HG03432 (cell line): ENCODE data around the gene ABHD8.

Experiments
- ATAC-seq: cut with Tn5 transposase; IDR thresholded peaks from one replicate; pipeline ENCODE4 v1.9.1; 2021; ENCODE audit warnings: mild to moderate bottlenecking, moderate library complexity; ENCODE audit not compliant: unreplicated experiment

The ABHD8 gene, protein sequence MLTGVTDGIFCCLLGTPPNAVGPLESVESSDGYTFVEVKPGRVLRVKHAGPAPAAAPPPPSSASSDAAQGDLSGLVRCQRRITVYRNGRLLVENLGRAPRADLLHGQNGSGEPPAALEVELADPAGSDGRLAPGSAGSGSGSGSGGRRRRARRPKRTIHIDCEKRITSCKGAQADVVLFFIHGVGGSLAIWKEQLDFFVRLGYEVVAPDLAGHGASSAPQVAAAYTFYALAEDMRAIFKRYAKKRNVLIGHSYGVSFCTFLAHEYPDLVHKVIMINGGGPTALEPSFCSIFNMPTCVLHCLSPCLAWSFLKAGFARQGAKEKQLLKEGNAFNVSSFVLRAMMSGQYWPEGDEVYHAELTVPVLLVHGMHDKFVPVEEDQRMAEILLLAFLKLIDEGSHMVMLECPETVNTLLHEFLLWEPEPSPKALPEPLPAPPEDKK

DNA sequence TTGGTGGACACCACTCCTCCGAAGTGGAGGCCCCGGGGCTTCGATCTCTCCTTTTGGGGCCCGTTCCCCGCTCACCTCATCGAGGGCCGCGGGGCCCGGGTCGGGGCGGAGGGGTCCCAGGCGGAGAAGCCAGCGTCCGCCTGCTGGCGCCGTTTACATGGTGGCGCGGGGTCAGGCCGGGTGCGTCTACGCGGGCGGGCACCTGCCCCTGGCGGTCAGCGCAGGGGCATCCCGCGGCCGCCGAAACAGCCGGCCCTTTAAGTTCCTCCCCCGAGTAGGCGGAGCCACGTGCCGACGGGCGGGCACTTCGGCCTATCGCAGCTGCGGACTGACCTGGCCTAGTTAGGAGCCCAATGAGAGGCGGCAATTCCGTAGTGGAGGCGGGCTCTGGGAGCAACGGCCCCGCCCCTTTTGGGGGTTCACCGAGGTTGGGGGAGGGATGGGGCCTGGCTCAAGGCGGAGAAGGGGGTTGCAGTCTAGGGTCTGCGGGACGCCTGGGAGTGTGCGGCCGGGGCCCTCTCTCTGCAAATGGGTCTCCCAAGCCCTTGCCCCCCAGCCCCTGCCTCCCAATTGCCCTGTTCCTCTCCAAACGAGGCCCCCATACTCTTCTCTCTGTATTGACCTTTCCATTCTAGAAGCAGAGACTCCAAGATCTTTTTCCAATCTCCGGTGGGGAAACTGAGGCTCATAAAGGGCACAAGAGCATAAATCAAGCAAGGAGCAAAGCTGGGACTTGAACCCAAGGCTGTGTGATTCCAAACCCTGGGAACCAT, at the start of gene ABHD8:
Gene ABHD8, minus strand, starts transcription at position 259 of the 773 bp plus-strand sequence. CDS start 1,809 bp downstream, outside the sequence.
- peak; percentile 58 for ATAC-seq

DNA sequence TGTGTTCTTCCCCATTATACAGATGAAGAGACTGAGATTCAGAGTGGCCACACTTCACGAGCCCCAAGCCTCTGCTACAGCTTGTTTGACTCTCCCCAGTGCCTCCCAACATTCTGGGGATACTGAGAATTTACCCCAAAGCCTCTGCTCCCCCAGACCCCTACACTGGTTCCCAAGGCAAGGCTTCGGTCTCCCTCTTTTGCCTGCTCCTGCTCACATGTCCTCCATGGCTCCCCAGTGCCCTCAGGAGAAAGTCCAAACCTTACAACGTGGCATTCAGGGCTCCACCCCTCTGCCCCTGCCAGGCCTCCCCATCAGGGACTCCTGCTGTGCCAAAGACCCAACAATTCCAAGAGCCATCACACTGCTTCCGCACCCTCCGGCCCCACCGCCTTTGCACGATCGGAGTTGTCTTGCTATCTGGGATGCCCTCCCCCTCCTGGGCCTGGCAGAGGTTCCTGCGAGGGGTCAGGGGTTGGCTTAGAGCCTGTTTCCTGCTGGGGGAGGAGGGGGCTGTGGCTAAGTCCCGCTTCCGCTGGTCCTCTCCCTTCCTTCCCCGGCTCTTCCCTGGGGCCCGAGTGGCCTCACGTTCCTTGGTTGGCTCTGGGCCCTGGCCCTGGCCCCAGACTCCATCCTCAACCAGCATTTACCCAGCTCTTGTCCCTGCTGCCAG, 49.5 kb upstream of the ABHD8 start:
- no peak for ATAC-seq

DNA sequence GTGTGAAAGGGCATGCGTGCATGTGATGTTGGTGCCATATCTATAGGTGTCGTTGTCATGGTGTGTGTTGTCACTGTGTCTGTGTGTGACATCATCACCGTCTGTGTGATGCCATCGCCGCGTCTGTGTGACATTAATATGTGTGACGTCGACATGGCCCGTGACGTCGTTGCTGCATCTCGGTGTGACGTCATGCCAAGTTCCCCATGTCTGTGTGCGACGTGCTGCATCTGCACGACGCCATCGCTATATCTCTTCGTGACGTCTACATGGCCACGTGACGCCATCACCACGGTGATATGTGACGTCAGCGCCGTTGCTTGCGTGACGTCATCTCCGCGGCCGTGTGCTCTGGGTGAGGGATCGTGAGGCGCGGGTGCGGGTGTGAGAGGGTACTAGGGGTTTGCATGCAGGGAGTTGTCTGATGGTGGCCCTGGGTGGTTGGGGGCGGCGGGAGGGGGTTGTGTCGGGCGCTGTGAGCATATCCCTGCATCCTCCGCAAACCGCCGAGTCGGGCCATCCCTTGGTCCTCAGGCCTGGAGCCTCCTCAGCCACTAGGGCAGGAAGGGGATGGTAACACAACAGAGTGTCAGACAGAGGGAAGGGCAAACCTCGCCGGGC, 48.7 kb upstream of the ABHD8 start:
- no peak for ATAC-seq

- no peak for ATAC-seq
Measured at GRCh38 chr19:17348700-17349099, 45.5 kb upstream of the ABHD8 start.

DNA sequence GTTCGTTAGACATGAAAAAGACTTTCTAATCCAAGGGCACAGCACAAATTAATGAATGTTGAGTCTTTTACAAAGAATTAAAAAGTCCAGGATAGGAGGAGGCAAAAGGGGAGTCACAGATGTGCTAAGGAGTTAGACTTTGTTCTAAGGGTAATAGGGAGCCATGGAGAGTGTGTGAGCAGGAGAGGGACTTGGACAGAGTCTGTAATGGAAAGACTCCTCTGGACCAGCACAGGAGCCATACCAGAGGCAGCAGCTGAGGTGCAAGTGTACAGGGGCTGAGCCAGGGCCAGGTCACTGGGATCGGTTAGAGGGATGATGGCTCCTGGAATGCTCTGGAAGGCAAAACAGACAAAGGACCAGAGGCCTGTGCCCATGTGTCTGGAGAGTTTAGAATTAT, 44.7 kb upstream of the ABHD8 start:
- ATAC-seq, result no peak

GRCh38 chr19:17347361-17347760, 44.1 kb upstream of the ABHD8 start:
- no peak for ATAC-seq

- no peak for ATAC-seq
Measured at GRCh38 chr19:17346109-17346671, 43.0 kb upstream of the ABHD8 start.

- ATAC-seq, result no peak
Measured at GRCh38 chr19:17341845-17342244, 38.6 kb upstream of the ABHD8 start.

GRCh38 chr19:17341386-17341785, 38.2 kb upstream of the ABHD8 start:
- no peak for ATAC-seq

GRCh38 chr19:17340871-17341357, 37.7 kb upstream of the ABHD8 start:
- no peak for ATAC-seq

DNA sequence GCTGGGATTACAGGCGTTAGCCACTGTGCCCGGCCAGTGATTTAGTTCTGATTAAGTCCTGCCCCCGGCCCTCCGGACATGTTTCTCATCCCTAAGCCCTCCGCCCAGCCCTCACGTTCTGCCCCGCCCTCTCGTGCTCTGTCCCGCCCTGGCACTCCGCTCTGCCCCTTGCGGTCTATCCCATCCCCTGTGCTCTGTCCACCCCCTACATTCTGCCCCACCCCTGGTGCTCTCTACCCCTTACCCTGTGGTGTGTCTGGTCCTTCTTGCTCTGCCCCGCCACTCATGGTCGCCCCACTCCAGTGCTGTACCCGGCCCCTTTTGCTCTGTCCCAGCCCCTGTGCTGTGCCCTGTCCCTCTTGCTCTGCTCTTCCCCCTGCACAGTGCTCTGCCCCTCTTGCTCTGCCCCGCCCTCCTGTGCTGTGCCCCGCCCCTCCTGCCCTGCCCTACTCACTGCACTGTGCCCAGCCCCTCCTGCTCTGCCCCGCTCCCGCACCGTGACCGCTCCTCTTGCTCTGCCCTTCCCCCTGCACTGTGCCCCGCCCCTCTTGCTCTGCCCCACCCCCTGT, 37.2 kb upstream of the ABHD8 start:
- ATAC-seq, result no peak

DNA sequence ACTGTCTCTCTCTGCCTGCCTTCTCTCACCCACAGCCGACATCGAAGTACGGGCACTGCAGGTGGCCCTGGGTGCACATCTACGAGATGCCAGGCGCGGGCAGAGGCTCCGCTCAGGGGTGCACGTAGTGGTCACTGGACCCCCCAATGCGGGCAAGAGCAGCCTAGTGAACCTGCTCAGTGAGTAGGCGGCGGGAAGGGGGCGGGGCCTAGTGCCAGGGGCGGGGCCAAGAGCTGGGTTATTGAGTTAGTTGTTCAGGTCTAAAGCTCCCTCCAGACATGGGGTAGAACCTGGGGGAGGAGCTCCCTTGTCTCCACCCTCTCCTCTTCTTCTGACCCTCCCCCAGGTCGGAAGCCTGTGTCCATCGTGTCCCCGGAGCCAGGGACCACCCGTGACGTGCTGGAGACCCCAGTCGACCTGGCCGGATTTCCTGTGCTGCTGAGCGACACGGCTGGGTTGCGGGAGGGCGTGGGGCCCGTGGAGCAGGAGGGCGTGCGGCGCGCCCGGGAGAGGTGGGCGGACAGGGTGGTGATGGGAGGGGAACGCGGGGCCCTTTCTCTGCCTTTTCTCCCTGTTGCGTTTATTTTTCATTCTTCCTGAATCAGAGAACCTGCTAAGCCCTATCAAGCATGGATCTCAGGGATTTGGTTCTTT, 36.0 kb upstream of the ABHD8 start:
- ATAC-seq, result no peak

GRCh38 chr19:17338433-17339078, 35.3 kb upstream of the ABHD8 start:
- no peak for ATAC-seq

DNA sequence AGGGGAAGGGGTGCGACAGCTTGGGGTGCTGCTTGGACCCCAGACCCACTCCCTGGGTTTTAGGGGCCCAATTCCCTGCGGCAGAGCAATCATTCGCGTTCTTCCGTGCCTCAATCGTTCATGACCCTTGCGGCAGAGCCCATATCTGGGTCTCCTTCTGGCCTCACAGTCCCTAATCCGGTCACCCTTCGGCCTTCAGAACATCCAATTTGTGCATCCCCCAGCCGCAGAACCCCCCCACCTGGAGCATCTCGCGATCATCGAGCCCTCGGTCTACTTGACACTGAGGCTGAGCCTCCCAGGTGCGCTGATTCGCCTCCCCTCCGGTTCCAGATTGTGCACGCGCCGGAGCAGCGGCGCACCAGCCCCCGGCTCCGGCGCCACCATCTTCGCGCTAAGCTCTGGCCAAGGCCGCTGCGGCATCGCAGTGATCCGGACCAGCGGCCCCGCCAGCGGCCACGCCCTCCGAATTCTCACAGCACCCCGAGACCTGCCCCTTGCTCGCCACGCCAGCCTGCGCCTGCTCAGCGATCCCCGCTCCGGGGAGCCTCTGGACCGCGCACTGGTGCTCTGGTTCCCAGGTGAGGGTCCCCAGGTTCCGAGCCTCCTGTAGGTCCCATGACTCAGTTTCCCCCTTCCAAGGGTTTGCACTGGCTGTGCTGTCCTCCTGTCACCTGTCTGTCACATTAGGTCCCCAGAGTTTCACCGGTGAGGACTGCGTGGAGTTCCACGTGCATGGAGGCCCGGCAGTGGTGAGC, 34.6 kb upstream of the ABHD8 start:
- peak; percentile 6 for ATAC-seq

DNA sequence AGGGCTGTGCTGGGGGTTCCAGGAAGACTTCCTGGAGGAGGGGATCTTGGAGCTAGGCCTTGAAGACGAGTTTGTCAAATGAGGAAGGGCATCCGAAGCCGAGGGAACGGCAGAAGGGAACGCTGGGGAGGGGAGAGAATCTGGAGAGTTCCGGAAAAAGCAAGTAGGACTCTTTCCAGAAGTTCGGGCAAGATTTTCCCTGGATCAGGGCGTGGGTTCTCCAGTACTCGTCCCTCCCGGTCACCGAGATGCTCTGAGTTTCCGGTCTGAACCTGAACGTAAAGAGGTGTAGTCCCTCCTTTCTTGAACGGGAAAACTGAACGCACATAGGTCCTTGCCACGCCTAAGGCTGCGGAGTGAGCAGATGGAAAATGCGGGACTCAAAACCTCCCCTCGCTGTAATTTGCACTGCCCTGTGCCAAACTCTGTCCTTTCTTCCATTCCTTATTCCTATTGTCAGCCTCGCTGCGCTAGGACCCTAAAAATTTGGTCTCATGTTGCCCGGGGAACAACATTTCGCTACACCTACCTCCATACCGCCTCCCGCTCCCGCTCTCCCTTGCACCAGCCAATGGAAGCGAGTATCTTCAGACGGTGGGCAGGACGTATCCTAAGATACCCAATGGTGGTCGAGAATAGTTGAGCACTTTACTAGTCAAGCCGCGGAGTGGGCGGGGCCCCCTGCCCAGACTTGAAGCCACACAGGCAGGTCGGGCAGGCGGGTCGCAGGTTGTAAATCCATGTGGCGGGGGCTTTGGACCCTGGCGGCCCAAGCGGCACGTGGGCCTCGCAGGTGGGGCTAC, 33.8 kb upstream of the ABHD8 start, which contains the start of gene GTPBP3:
Gene GTPBP3, plus strand, starts transcription at position 682 of the 803 bp plus-strand sequence. Its CDS starts 59 bp downstream, at position 741.
- ATAC-seq, result peak; percentile 64

DNA sequence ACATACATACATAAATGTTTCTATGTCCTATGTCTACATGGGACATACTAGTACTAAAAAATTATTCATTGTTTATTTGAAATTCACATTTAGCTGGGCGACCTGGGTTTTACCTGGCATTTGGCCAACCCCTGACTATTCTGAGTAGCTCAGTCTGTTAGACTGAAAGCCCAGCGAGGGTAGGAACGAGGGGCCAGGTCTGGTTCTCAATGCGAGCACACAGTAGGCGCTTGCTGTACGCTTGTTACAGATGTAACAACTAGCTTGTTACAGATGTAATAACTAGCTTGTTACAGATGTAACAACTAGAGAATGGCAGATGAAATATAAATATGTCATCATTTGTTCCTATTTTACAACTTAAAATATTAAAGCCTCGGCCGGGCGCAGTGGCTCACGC, 32.4 kb upstream of the ABHD8 start:
- ATAC-seq, result no peak
